ENCODE results near the gene GCAT.

Gene GCAT

DNA sequence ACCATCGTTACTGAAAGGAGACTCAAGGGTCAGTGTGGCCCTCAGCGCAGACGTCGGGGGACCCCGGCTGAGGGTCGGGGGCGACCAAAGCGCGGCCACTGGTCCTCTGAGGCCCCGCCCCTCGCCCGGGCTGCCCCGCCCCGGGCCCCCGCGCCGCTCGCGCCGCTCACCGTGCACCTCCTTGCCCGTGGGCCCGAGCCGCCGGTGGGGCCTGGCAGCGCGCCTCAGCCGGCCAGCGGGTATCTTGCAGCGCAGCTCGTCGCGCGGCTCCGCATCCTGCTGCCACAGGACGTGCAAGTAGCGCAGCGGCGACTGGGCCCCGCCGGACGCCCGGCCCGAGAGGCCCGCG lies 36.0 kb downstream of the GCAT start:
- no peak for DNase-seq (ENCODE audit: low spot score)

GRCh38 chr22:37844904-37845329 lies 37.2 kb downstream of the GCAT start:
- no peak for DNase-seq (ENCODE audit: low spot score)

DNA sequence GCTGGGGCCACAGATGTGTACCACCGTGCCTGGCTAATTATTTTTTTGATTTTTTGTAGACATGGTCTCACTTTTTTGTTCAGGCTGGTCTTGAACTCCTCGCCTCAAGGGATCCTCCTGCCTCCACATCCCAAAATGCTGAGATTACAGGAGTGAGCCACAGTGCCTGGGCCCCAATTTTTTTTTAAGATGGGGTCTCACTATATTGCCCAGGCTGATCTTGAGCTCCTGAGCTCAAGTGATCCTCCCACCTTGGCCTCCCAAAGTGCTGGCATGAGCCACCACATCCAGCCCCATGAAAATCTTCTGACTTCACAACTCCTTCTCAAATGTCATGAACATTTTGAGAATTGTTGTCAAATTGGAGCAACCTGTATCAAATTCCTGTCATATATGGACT lies 38.7 kb downstream of the GCAT start:
- DNase-seq (ENCODE audit: low spot score): no peak

GRCh38 chr22:37848587-37849088 lies 40.9 kb downstream of the GCAT start:
- DNase-seq (ENCODE audit: low spot score): no peak

DNA sequence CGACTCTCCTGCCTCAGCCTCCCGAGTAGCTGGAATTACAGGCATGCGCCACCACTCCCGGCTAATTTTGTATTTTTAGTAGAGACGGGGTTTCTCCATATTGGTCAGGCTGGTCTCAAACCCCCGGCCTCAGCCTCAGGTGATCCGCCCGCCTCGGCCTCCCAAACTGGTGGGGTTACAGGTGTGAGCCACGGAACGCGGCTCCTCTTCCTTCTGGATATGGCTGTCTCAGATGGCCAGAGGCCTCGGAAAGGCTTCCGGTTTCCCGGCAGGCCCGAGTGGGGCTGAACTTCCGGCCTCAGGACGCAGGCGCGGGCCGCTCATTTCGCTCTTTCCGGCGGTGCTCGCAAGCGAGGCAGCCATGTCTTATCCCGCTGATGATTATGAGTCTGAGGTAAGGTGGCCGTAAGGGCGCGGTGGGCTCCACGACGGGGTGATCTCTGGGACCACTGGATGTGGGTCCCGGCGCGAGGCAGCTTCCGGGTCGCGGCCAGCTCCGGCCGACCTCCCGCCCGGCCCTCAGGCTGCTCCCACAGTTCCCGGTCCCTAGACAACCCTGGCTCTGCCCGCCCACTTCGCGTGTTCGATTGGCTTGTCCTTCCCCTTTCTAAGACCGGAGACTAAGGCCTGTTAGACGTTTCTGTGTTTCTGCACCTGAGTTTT lies 41.5 kb downstream of the GCAT start, which contains the start of gene EIF3L:
Gene EIF3L, plus strand, starts transcription at position 331 of the 663 bp plus-strand sequence. Its CDS starts 31 bp downstream, at position 362.
- DNase-seq (ENCODE audit: low spot score): peak; percentile 87

DNA sequence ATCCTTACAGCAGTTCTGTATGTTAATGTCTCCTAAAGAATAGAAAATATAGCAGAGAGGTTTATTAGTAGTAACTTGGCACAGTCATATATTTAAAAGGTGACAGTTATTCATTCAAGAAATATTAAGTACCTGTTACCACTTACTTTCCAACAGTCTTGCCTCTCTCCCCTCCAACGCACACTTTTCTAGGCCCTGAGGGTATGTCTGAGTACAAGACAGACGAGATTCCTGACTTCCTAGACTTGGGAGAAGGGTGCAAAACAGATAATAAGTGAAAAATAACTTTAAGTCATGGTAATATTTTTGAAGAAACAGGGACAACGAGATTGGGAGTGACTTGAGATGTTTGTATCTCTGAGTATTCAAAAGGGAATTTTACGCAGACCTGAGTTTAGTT lies 43.1 kb downstream of the GCAT start:
- DNase-seq (ENCODE audit: low spot score): no peak

GRCh38 chr22:37852418-37852817 lies 44.7 kb downstream of the GCAT start:
- no peak for DNase-seq (ENCODE audit: low spot score)

DNA sequence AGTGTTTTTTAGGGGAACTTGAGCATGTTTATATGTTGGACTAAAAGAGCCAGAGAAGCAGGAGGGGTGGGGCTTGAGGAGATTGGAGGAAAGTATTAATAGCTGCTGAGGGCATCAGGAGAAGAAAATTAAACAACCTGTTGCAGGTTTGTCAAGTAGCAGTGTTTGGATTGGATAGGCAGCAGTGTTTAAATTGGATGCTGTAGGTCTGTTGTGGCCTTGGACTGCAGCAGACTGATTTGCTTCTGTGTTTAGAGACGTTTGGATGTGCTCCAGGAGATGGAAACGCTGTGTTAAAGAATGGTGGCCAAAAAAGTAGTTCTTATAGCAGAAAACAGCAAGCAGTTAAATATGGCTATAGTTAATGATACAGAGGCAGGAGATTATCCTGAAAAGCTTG lies 47.2 kb downstream of the GCAT start:
- DNase-seq (ENCODE audit: low spot score): no peak

- DNase-seq (ENCODE audit: low spot score): no peak
These were observed 47.7 kb downstream of the GCAT start for GRCh38 chr22:37855462-37855861.

- no peak for DNase-seq (ENCODE audit: low spot score)
These were observed 53.2 kb downstream of the GCAT start for GRCh38 chr22:37860796-37861421.

GRCh38 chr22:37862570-37863325 lies 55.0 kb downstream of the GCAT start:
- DNase-seq (ENCODE audit: low spot score): no peak

- DNase-seq (ENCODE audit: low spot score): no peak
These were observed 57.8 kb downstream of the GCAT start for GRCh38 chr22:37865510-37865909.

Data from pons (tissue), 1 donor.